ENCODE measurements around the gene OR2B6.

DNA sequence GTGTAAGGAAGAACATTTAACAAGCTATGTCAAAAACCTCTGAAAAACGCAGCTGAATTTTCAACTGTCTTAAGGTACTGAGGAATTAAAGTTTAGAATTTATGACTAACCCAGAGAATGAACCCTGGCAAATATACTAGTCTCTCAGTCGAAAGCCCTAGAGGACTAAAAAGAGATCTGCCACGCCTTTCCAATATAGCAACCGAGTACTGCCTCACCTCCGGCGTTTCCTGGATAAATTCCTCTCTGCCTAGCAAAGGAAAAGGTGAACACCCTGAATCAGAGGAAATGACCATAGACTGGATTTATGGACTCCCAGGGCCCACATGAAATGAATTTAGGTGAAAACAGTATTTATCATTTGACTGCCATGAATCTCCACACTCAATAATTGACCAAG, 32.9 kb upstream of the OR2B6 start:
- TF ChIP-seq, protein P1, sequence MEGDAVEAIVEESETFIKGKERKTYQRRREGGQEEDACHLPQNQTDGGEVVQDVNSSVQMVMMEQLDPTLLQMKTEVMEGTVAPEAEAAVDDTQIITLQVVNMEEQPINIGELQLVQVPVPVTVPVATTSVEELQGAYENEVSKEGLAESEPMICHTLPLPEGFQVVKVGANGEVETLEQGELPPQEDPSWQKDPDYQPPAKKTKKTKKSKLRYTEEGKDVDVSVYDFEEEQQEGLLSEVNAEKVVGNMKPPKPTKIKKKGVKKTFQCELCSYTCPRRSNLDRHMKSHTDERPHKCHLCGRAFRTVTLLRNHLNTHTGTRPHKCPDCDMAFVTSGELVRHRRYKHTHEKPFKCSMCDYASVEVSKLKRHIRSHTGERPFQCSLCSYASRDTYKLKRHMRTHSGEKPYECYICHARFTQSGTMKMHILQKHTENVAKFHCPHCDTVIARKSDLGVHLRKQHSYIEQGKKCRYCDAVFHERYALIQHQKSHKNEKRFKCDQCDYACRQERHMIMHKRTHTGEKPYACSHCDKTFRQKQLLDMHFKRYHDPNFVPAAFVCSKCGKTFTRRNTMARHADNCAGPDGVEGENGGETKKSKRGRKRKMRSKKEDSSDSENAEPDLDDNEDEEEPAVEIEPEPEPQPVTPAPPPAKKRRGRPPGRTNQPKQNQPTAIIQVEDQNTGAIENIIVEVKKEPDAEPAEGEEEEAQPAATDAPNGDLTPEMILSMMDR (IDR thresholded peaks at IDR 0.05; ENCODE audit: low read depth, low read length): no peak
- TF ChIP-seq MYC (IDR thresholded peaks at IDR 0.05; ENCODE audit: low read depth, low read length): no peak

Data from NB4 (cell line).